ENCODE data around the gene CISD2.
"Not testable (repeated sequence)": the region's sequence is repeated elsewhere in the genome, so short reads cannot be mapped to it uniquely, and the experiment has no call there.

The CISD2 gene

DNA sequence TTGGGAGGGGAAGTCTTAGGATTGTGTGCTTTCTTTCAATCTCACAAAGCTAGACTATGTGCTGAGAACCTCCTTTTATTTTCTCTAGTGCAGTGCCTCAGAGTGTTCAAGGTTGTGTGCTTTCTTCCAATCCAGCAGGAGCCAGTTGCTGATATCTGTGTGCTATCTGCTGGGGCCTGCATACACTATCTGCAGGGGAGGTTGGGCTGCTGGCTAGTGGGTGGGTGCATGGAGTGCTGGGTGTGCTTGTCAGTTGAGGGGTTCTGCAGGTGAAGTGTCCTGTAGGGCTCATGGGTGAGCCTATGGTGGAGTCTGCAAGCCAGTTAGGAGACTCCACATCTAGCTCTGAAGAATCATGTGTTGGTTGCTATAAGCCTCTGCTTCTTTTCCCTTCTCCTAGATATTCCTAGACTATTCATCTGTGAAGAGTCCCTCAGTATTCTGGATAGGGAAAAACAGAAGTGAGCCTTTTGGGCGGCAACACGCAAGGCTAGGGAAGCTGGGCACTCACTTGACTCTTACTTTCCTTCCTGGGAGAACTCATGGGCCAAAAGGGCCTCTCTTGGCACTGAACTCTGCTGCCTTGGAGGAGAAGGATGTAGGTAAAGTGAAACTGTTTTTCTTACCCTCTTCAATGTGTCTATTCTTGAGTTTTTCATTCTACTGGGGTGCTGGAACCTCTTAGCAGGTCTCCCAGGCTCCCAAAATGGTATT lies 8.0 kb upstream of the CISD2 start:
- Mint-ChIP-seq H3K4me3 (no peak overlapping the region), H3K27me3 (ENCODE audit: low read depth) (no peaks in the 10 kb centered on the region), H3K27ac (no peak overlapping the region), H3K9me3 (peaks cover 22% of the 10 kb centered on the region), H3K4me1 (no peaks in the 10 kb centered on the region), H3K36me3 (ENCODE audit: low read depth) (peaks cover 29% of the 10 kb centered on the region)
- TF ChIP-seq, protein P1, sequence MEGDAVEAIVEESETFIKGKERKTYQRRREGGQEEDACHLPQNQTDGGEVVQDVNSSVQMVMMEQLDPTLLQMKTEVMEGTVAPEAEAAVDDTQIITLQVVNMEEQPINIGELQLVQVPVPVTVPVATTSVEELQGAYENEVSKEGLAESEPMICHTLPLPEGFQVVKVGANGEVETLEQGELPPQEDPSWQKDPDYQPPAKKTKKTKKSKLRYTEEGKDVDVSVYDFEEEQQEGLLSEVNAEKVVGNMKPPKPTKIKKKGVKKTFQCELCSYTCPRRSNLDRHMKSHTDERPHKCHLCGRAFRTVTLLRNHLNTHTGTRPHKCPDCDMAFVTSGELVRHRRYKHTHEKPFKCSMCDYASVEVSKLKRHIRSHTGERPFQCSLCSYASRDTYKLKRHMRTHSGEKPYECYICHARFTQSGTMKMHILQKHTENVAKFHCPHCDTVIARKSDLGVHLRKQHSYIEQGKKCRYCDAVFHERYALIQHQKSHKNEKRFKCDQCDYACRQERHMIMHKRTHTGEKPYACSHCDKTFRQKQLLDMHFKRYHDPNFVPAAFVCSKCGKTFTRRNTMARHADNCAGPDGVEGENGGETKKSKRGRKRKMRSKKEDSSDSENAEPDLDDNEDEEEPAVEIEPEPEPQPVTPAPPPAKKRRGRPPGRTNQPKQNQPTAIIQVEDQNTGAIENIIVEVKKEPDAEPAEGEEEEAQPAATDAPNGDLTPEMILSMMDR (IDR thresholded peaks at IDR 0.05; ENCODE audit: unreplicated experiment in 3 of 3), result no peak

- H3K27me3 Mint-ChIP-seq (ENCODE audit: low read depth), result no peaks in the 10 kb centered on the region
- H3K27ac Mint-ChIP-seq, result no peak overlapping the region
- TF ChIP-seq, protein P1 (IDR thresholded peaks at IDR 0.05; ENCODE audit: unreplicated experiment in 3 of 3), result no peak
- H3K9me3 Mint-ChIP-seq, result peaks cover 22% of the 10 kb centered on the region
- H3K4me1 Mint-ChIP-seq, result peaks cover 9% of the 10 kb centered on the region
- H3K4me3 Mint-ChIP-seq, result no peak overlapping the region
- peaks cover 29% of the 10 kb centered on the region for H3K36me3 Mint-ChIP-seq (ENCODE audit: low read depth)
Observed at GRCh38 chr4:102862016-102862415, 6.8 kb upstream of the CISD2 start.

DNA sequence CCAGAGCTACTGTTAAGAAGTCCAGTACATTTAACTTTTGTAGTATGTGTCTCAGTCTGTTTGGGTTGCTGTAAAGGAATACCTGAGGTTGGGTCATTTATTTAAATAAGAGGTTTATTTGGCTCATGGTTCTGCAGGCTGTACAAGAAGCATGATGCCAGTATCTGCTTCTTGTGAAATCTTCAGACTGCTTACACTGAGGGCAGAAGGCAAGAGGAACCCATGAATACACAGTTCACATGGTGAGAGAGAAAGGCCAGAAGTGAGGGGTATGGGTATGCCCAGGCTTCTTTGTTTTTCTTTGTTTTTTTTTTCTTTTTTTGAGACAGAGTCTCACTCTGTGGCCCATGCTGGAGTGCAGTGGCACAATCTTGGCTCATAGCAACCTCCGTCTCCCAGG lies 6.0 kb upstream of the CISD2 start:
- peaks cover 9% of the 10 kb centered on the region for H3K4me1 Mint-ChIP-seq
- H3K27me3 Mint-ChIP-seq (ENCODE audit: low read depth), result no peaks in the 10 kb centered on the region
- TF ChIP-seq, protein P1 (IDR thresholded peaks at IDR 0.05; ENCODE audit: unreplicated experiment in 3 of 3), result no peak
- no peak overlapping the region for H3K4me3 Mint-ChIP-seq
- H3K27ac Mint-ChIP-seq, result no peak overlapping the region
- H3K9me3 Mint-ChIP-seq, result peaks cover 22% of the 10 kb centered on the region
- peaks cover 29% of the 10 kb centered on the region for H3K36me3 Mint-ChIP-seq (ENCODE audit: low read depth)

DNA sequence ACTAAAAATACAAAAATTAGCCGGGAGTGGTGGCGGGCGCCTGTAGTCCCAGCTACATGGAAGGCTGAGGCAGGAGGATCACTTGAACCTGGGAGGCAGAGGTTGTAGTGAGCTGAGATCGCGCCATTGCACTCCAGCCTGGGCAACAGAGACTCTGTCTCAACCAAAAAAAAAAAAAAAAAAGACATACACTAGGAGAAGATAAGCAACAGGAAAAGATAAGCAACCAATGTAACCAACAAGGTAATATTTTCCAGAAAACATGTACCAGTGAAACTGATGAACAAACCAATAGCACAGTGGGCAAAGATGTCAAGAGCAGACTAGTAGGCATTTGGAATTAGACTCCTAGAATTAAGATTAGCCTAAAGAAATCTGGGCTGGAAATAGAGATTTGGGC lies 3.5 kb upstream of the CISD2 start:
- peaks cover 12% of the 10 kb centered on the region for H3K36me3 Mint-ChIP-seq (ENCODE audit: low read depth)
- not testable (repeated sequence) for H3K27ac Mint-ChIP-seq

GRCh38 chr4:102867278-102868152 lies 1.3 kb upstream of the CISD2 start:
- Mint-ChIP-seq H3K4me1 (peaks cover 33% of the 10 kb centered on the region), H3K27me3 (ENCODE audit: low read depth) (no peaks in the 10 kb centered on the region), H3K4me3 (peak overlapping the region; percentile 90 to 97 (median 92)), H3K9me3 (no peaks in the 10 kb centered on the region), H3K36me3 (ENCODE audit: low read depth) (peaks cover 10% of the 10 kb centered on the region), H3K27ac (peak overlapping the region; percentile 71 to 94 (median 78))
- TF ChIP-seq, protein P1 (IDR thresholded peaks at IDR 0.05; ENCODE audit: unreplicated experiment in 3 of 3), result no peak

More for the DNA sequence above, 3.5 kb upstream of the CISD2 start:
- H3K4me1 Mint-ChIP-seq, result peaks cover 21% of the 10 kb centered on the region
- H3K4me3 Mint-ChIP-seq, result peak overlapping the region in 1 of 3 experiments; percentile 46
- H3K9me3 Mint-ChIP-seq; H3K27me3 Mint-ChIP-seq (ENCODE audit: low read depth): not testable (repeated sequence)

DNA sequence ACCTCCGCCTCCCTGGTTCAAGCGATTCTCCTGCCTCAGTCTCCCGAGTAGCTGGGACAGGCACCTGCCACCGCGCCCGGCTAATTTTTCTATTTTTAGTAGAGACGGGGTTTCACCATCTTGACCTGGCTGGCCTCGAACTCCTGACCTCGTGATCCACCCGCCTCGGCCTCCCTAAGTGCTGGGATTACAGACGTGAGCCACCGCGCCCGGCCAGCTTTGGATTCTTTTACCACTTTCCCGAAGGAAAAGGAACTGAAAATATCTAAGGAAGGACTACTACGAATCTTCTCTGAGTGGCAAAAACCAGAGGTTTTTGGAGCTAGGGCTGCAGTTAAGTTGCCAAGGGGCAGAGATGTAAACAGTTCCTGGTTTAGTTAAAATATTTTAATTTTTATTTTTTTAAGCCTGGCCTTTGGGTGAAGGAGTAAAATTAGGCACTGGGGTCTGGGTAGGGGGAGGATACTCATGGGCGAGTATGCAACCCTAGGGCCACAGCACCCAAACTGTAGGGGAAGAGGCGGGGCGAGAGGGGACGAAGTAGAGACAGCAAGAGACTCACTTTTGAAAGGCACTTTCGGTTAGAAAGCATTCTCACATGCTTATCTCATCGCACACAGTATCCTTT lies 525 bp upstream of the CISD2 start:
- H3K36me3 Mint-ChIP-seq (ENCODE audit: low read depth), result peaks cover 14% of the 10 kb centered on the region
- peak overlapping the region; percentile 90 to 97 (median 92) for H3K4me3 Mint-ChIP-seq
- TF ChIP-seq, protein P1 (IDR thresholded peaks at IDR 0.05; ENCODE audit: unreplicated experiment in 3 of 3), result no peak
- H3K4me1 Mint-ChIP-seq, result peaks cover 33% of the 10 kb centered on the region
- peak overlapping the region; percentile 94 to 99 (median 98) for H3K27ac Mint-ChIP-seq
- H3K9me3 Mint-ChIP-seq, result peaks cover 3% of the 10 kb centered on the region
- H3K27me3 Mint-ChIP-seq (ENCODE audit: low read depth), result no peaks in the 10 kb centered on the region

Data from nephron (organoid).